OCI-M2 (cell line): ENCODE measurements around the gene PHKA1.
A peak's percentile ranks its signal among the peaks of the same experiment; 100 is the strongest.
"Not testable (repeated sequence)": the region's sequence is repeated elsewhere in the genome, so short reads cannot be mapped to it uniquely, and the experiment has no call there.

Experiments used
- DNase-seq: peaks from one replicate; lab custom pipeline; 2025; ENCODE audit not compliant: unreplicated experiment; lab: John Stamatoyannopoulos, UW

PHKA1 gene

DNA sequence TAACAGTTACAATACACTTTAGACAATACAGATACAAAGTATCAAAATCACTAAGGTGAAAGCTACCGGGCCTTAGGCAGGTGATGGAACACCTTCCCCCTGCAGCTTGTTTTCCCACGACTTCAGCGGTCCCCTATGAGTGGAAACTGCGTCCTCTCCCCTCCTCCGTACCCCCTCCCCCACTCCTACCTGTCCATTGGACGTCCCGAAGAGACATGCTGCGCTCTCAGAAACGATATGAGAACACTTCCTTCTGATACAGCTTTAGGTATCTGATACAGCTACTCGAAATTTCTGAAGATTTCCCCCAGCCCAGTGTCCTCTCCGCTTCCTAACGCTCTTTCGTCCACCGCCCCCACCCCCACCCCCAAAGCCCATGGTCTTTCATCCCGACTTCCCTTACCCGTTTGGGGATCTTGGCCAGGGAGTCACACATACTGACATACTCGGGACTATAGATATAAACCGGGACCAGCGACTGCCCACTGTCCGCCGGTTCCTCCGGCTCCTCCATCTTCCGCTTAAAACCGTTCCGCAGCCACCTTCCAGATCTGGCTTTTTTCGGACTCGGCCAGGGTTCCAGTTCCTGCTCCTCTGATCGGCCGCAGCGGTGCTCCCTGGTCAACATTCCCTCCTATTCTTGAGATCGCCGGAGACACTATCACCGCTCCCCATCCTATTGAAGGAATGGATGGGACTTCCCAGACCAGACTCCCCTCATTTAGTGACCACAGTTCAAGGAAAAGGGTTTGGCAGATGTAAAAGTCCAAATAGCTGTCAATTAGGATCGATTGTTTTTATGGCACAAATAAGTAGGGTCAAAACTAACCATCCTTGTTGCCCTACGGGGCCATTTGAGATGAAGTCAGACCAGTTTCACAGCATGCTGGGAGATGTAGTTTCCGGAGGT is 141.6 kb downstream of the PHKA1 start, which contains the start of gene HDAC8:
HDAC8 (minus strand) TSS at position 596 of the 910 bp plus-strand sequence; CDS start at position 514, 82 bp downstream.
- peak; percentile 7 for DNase-seq

- no peak for DNase-seq
Measured at GRCh38 chrX:72569786-72570185, 144.3 kb downstream of the PHKA1 start.

- DNase-seq, result no peak
Measured at GRCh38 chrX:72568406-72569092, 145.6 kb downstream of the PHKA1 start.

GRCh38 chrX:72566448-72566847 is 147.7 kb downstream of the PHKA1 start:
- no peak for DNase-seq

DNA sequence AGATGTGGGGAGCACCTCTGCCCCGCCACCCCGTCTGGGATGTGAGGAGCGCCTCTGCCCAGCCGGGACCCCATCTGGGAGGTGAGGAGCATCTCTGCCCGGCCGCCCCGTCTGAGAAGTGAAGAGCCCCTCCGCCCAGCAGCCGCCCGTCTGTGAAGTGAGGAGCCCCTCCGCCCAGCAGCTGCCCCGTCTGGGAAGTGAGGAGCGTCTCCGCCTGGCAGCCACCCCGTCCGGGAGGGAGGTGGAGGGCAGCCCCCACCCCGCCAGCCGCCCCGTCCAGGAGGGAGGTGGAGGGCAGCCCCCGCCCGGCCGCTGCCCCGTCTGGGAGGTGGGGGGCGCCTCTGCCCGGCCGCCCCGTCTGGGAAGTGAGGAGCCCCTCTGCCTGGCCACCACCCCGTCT is 154.5 kb downstream of the PHKA1 start:
- not testable (repeated sequence) for DNase-seq

DNA sequence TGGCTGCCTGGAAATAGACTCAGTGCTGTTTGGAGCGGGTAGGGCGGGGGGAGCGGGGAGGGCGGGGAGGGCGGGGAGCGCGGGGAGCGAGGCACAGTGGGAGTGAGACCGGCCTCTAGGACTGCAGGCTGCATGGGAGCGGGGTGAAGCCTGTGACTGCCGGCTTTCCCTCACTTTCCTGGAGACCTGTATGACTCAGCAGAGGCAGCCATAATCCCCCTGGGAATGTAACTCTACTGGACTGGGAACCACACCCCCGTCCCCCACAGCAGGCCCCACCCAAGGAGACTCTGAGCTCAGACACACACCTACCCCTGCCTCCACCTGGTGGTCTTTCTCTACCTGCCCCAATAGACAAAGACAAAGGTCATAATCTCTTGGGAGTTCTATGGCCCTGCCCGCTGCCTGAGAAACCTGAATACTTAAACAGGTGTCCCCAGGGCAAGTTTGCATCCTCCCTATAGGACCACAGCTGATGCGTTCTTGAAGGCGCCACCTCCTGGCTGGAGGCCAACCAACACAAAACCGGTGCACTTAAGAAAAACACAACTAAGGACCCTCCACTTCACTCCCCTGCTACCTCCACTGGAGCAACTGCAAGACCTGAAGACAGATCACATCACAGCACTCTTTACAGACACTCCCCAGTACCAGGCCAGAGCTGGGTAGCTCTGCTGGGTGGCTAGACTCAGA is 159.5 kb downstream of the PHKA1 start:
- no peak for DNase-seq

DNA sequence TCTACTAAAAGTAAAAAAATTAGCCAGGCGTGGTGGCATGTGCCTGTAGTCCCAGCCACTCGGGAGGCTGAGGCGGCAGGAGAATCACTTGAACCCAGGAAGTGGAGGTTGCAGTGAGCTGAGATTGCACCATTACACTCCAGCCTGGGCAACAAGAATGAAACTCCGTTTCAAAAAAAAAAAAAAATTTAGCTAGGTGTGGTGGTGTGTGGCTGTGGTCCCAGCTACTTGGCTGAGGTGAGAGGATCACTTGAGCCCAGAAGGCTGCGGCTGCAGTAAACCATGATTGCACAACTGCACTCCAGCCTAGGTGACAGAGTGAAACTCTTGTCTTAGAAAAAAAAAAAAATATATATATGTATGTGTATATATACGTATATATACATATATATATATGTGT is 161.7 kb downstream of the PHKA1 start:
- DNase-seq, result not testable (repeated sequence)

DNA sequence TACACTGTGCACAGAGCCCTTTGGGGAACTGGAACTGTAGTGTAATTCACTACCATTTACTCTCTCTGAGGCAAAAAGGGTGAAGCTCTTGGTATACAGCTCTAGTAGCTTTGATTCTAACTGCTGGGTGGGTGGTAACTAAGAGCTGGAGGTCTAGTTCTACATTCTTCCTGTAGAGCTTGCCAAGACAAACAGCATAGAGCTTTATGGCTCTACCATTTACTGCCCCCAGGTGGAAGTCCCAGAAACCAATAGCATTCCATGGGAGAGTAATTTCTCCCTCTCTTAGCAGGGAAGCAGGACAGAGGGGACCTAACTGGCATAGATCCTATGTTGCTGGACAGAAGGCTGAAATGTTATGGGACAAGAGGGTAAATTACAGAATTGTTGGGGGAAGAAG is 168.1 kb downstream of the PHKA1 start:
- DNase-seq, result no peak

DNA sequence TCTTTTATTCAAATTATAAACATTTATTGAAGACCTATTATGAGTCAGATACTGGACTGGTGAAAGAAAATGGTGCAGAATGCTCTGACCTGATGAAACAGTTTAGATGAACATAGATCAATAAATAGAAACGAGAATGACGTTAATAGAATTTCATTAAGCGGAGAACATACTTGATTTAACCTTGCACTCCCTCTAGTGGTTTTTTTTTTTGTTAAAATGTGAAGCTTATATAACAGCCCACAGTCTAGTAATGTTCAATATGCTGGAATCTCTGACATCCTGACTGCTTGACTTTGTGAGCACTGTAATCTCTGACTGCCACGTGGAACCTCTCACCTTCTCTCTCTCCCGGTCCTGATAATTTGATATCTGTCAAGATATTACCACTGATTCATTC is 173.8 kb downstream of the PHKA1 start:
- no peak for DNase-seq

DNA sequence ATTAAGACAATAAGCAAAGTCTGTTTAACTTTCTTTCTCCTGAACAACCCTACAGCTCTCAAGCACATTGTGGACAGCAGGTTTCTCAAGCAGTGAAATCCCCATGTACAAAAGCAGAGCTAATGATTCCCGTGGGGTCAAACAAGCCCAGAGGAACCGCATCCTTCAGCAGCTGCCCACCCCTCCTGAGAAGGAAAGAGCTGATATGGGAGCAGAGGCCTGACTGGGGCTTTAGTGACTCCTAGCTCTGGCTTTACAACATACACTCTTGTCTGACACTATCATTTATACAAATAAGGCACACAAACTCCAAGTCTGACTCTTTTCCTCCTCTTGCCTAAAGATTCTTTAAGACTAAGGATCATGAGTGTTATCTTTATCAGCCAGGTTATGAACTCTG is 174.3 kb downstream of the PHKA1 start:
- no peak for DNase-seq

GRCh38 chrX:72536542-72536941 is 177.6 kb downstream of the PHKA1 start:
- DNase-seq, result no peak

DNA sequence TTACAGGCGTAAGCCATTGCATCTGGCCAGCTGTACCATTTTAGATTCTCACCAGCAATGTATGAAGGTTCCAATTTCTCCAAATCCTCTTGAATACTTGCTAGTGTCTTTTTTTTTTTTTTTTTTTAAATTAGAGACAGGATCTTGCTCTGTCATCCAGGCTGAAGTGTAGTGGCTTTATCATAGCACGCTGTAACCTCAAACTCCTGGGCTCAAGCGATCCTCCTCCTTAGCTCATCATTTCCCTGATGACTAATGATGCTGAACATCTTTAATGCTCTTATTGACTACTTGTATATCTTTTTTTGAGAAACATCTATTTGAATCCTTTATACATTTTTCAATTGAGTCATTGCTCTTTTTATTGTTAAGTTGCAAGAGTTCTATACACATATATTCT is 181.7 kb downstream of the PHKA1 start:
- DNase-seq, result no peak
